ENCODE results near the gene SMTNL2. TPM values are rescaled to one million over a fixed set of nuclear protein-coding genes. Genes with fewer than 3 reads are reported as not detected.

SMTNL2 gene
- total RNA-seq, 1 experiment from 2014 or later, result 2.7 TPM

DNA sequence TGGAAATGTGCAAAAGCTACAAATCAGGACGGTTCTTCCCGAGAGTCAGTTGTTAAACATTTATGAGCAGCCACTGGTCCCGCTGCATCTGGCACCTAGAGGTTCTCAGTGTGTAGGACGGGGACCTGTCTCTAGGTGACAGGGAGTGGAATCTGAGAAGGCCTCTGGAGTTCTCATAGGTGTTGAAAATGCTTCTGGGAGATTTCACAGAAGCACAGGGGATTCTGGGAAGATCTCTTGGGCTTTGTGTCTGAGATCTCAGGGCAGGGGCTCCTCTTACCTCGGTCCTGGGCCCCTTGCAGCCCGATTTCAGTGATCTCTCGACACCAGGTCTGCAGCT is 48.2 kb downstream of the SMTNL2 start:
- ChIA-PET POLR2A (no interaction called here), CTCF (interaction anchor here (0.7 to 1.7 kb wide), 6 partner anchors 9 to 738 kb away, joined by 3 to 15 read pairs (median 4); partner anchors contain the start of gene ALOX15)
- Mint-ChIP-seq H3K36me3 (no peaks in the 10 kb centered on the region), H3K4me1 (peaks cover 35% of the 10 kb centered on the region), H3K27me3 (ENCODE audit: low read depth) (peaks cover 27% of the 10 kb centered on the region), H3K4me3 (no peak overlapping the region), H3K27ac (no peak overlapping the region), H3K9me3 (peaks cover 7% of the 10 kb centered on the region)
- no peak for TF ChIP-seq ZNF138 (CRISPR knock-in tag; conservative IDR thresholded peaks at IDR 0.05)
- TF ChIP-seq NR1H2 (CRISPR knock-in tag; IDR thresholded peaks at IDR 0.05), result no peak
- no peak for TF ChIP-seq IRF2 (CRISPR knock-in tag; IDR thresholded peaks at IDR 0.05; ENCODE audit: borderline replicate concordance, low read depth)
- no peak for TF ChIP-seq JAZF1 (CRISPR knock-in tag; IDR thresholded peaks at IDR 0.05)
- TF ChIP-seq, protein P1, sequence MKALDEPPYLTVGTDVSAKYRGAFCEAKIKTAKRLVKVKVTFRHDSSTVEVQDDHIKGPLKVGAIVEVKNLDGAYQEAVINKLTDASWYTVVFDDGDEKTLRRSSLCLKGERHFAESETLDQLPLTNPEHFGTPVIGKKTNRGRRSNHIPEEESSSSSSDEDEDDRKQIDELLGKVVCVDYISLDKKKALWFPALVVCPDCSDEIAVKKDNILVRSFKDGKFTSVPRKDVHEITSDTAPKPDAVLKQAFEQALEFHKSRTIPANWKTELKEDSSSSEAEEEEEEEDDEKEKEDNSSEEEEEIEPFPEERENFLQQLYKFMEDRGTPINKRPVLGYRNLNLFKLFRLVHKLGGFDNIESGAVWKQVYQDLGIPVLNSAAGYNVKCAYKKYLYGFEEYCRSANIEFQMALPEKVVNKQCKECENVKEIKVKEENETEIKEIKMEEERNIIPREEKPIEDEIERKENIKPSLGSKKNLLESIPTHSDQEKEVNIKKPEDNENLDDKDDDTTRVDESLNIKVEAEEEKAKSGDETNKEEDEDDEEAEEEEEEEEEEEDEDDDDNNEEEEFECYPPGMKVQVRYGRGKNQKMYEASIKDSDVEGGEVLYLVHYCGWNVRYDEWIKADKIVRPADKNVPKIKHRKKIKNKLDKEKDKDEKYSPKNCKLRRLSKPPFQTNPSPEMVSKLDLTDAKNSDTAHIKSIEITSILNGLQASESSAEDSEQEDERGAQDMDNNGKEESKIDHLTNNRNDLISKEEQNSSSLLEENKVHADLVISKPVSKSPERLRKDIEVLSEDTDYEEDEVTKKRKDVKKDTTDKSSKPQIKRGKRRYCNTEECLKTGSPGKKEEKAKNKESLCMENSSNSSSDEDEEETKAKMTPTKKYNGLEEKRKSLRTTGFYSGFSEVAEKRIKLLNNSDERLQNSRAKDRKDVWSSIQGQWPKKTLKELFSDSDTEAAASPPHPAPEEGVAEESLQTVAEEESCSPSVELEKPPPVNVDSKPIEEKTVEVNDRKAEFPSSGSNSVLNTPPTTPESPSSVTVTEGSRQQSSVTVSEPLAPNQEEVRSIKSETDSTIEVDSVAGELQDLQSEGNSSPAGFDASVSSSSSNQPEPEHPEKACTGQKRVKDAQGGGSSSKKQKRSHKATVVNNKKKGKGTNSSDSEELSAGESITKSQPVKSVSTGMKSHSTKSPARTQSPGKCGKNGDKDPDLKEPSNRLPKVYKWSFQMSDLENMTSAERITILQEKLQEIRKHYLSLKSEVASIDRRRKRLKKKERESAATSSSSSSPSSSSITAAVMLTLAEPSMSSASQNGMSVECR (CRISPR knock-in tag; IDR thresholded peaks at IDR 0.05; ENCODE audit: borderline replicate concordance), result no peak
- TF ChIP-seq ZNF396 (CRISPR knock-in tag; IDR thresholded peaks at IDR 0.05; ENCODE audit: borderline replicate concordance), result no peak
- TF ChIP-seq RELA (CRISPR knock-in tag; IDR thresholded peaks at IDR 0.05; ENCODE audit: borderline replicate concordance), result no peak
- TF ChIP-seq HMGA2 (CRISPR knock-in tag; IDR thresholded peaks at IDR 0.05), result no peak
- TF ChIP-seq ZNF232 (CRISPR knock-in tag; IDR thresholded peaks at IDR 0.05), result no peak
- no peak for TF ChIP-seq CREB1 (CRISPR knock-in tag; IDR thresholded peaks at IDR 0.05)
- no peak for TF ChIP-seq RORB (CRISPR knock-in tag; IDR thresholded peaks at IDR 0.05)
- TF ChIP-seq, protein P2, sequence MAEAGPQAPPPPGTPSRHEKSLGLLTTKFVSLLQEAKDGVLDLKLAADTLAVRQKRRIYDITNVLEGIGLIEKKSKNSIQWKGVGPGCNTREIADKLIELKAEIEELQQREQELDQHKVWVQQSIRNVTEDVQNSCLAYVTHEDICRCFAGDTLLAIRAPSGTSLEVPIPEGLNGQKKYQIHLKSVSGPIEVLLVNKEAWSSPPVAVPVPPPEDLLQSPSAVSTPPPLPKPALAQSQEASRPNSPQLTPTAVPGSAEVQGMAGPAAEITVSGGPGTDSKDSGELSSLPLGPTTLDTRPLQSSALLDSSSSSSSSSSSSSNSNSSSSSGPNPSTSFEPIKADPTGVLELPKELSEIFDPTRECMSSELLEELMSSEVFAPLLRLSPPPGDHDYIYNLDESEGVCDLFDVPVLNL (CRISPR knock-in tag; IDR thresholded peaks at IDR 0.05; ENCODE audit: borderline replicate concordance, low read depth), result no peak
- TF ChIP-seq, protein P3, sequence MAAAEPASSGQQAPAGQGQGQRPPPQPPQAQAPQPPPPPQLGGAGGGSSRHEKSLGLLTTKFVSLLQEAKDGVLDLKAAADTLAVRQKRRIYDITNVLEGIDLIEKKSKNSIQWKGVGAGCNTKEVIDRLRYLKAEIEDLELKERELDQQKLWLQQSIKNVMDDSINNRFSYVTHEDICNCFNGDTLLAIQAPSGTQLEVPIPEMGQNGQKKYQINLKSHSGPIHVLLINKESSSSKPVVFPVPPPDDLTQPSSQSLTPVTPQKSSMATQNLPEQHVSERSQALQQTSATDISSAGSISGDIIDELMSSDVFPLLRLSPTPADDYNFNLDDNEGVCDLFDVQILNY (CRISPR knock-in tag; IDR thresholded peaks at IDR 0.05), result no peak
- TF ChIP-seq, protein P4, sequence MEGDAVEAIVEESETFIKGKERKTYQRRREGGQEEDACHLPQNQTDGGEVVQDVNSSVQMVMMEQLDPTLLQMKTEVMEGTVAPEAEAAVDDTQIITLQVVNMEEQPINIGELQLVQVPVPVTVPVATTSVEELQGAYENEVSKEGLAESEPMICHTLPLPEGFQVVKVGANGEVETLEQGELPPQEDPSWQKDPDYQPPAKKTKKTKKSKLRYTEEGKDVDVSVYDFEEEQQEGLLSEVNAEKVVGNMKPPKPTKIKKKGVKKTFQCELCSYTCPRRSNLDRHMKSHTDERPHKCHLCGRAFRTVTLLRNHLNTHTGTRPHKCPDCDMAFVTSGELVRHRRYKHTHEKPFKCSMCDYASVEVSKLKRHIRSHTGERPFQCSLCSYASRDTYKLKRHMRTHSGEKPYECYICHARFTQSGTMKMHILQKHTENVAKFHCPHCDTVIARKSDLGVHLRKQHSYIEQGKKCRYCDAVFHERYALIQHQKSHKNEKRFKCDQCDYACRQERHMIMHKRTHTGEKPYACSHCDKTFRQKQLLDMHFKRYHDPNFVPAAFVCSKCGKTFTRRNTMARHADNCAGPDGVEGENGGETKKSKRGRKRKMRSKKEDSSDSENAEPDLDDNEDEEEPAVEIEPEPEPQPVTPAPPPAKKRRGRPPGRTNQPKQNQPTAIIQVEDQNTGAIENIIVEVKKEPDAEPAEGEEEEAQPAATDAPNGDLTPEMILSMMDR (IDR thresholded peaks at IDR 0.05), result no peak
- no peak for TF ChIP-seq MYBL2 (CRISPR knock-in tag; IDR thresholded peaks at IDR 0.05)
- TF ChIP-seq, protein P5, sequence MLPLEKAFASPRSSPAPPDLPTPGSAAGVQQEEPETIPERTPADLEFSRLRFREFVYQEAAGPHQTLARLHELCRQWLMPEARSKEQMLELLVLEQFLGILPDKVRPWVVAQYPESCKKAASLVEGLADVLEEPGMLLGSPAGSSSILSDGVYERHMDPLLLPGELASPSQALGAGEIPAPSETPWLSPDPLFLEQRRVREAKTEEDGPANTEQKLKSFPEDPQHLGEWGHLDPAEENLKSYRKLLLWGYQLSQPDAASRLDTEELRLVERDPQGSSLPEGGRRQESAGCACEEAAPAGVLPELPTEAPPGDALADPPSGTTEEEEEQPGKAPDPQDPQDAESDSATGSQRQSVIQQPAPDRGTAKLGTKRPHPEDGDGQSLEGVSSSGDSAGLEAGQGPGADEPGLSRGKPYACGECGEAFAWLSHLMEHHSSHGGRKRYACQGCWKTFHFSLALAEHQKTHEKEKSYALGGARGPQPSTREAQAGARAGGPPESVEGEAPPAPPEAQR (CRISPR knock-in tag; IDR thresholded peaks at IDR 0.05), result no peak
- DNase-seq (ENCODE audit: low spot score), result no peak
- ATAC-seq, result peak; percentile 15

DNA sequence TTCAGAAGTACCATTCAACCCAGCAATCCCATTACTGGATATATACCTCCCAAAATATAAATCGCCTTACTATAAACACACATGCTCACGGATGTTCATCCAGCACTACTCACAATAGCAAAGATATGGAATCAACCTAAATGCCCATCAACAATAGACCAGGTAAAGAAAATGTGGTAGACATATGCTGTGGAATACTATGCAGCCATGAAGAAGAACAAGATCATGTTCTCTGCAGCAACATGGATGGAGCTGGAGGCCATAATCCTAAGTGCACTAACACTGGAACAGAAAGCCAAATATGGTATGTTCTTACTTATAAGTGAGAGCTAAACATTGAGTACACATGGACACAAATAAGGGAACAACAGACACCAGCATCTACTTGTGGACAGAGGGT is 49.3 kb downstream of the SMTNL2 start:
- TF ChIP-seq NFYB (CRISPR knock-in tag; conservative IDR thresholded peaks at IDR 0.05; ENCODE audit: low read depth), result no peak
- TF ChIP-seq ZNF232 (CRISPR knock-in tag; IDR thresholded peaks at IDR 0.05), result no peak
- peak; percentile 78; the same call in 1 of the 2 replicates for TF ChIP-seq GTF2I (CRISPR knock-in tag; conservative IDR thresholded peaks at IDR 0.05)
- DNase-seq (ENCODE audit: low spot score) (no peak), ATAC-seq (no peak)
- no peak overlapping the region for H3K27ac Mint-ChIP-seq
- peaks cover 7% of the 10 kb centered on the region for H3K9me3 Mint-ChIP-seq
- ChIA-PET POLR2A (no interaction called here), CTCF (interaction anchor here (1.1 to 1.7 kb wide), 2 partner anchors 38 to 67 kb away, joined by 3 to 15 read pairs; no protein-coding TSS in a partner anchor)
- peaks cover 37% of the 10 kb centered on the region for H3K4me1 Mint-ChIP-seq
- H3K36me3 Mint-ChIP-seq, result no peaks in the 10 kb centered on the region
- no peak overlapping the region for H3K4me3 Mint-ChIP-seq
- peaks cover 37% of the 10 kb centered on the region for H3K27me3 Mint-ChIP-seq (ENCODE audit: low read depth)

Data from WTC11 (cell line).